Amniotic epithelial cell (primary cell): Measurements from ENCODE around the gene SLC39A13.

ENCODE experiments used
- DNase-seq: peaks from one replicate; pipeline ENCODE4 v3.0.0-alpha.2; 2010; ENCODE audit warnings: low read depth

The SLC39A13 gene

GRCh38 chr11:47430524-47430923 lies 22.1 kb downstream of the SLC39A13 start:
- no peak for DNase-seq

- DNase-seq, result no peak
Measured at GRCh38 chr11:47431356-47432083, 23.1 kb downstream of the SLC39A13 start.

- DNase-seq, result no peak
Measured at GRCh38 chr11:47433157-47433556, 24.8 kb downstream of the SLC39A13 start.

- DNase-seq, result peak; percentile 38
Measured at GRCh38 chr11:47434011-47434786, 25.8 kb downstream of the SLC39A13 start.

DNA sequence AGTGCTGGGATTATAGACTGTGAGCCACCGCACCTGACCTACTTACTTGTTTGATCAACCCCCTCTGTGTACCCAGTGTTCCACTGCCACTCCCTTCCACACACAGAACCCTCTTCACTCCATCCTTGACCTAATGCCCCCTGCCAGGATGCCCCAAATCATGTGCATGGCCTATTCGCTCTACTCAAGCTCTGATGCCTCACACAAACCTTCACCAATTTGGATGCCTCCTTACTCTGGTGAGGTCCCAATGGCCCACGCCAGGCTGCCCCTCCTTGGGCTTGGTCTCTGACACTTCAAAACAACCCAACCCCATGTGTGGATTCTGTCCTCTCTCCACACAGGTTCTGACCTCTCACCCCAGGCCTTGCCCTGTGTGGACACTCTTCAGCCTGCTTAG lies 27.3 kb downstream of the SLC39A13 start:
- DNase-seq, result no peak

DNA sequence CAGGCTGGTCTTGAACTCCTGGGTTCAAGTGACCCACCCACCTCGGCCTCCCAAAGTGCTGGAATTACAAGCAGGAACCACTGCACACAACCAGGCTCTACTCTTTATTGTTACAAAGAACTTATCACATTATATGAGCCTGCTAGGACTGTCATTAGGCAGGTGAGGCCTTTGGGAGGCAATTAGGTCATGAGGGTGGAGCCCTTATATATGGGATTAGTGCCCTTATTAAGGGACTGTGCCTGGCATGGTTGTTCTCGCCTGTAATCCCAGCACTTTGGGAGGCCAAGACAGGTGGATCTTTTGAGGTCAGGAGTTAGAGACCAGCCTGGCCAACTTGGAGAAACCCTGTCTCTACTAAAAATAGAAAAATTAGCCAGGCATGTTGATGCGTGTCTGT lies 28.3 kb downstream of the SLC39A13 start:
- DNase-seq, result no peak

DNA sequence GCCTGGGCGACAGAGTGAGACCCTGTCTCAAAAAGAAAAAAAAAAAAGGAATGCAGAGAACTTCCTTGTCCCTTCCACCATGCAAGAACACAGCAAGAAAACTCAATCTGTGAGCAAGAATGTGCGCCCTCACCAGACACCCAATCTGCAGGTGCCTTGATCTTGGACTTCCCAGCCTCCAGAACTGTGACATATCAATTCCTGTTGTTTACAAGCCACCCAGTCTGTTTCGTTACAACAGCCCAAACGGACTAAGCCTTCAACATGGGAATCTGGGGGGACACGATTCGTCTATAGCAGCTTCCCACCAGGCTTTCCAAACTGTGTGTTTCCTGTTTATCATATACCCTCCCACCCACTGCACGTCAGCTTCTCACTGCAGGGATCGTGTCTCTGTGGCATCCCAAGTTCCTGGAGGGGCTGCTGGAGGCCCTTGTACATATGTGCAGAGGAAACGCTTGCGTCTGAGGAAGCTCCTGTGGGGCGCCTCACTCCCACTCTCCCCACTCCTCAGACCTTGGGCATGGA lies 28.9 kb downstream of the SLC39A13 start:
- no peak for DNase-seq

- no peak for DNase-seq
Measured at GRCh38 chr11:47437746-47438418, 29.5 kb downstream of the SLC39A13 start.

GRCh38 chr11:47438721-47439120 lies 30.3 kb downstream of the SLC39A13 start:
- DNase-seq, result no peak

- DNase-seq, result no peak
Measured at GRCh38 chr11:47440054-47440476, 31.7 kb downstream of the SLC39A13 start.

DNA sequence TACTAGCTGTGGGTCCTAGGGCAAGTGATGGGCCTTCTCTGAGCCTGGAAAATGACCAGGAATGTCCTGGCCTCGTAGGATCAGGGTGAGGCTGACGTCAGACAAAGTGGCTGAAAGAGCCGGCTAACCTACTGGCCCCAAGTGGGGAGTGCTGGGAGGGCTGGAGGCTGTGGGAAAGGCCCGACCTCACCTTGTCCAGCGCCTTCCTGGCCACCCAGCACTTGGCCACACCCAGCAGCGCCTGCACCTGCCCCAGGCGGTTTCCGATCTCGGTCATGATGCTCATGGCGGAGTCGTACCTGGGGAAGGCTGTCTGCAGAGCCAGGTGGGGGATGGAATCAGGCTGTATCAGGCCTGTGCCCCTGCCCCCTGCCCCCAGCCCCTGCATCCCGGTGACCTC lies 33.0 kb downstream of the SLC39A13 start:
- no peak for DNase-seq

DNA sequence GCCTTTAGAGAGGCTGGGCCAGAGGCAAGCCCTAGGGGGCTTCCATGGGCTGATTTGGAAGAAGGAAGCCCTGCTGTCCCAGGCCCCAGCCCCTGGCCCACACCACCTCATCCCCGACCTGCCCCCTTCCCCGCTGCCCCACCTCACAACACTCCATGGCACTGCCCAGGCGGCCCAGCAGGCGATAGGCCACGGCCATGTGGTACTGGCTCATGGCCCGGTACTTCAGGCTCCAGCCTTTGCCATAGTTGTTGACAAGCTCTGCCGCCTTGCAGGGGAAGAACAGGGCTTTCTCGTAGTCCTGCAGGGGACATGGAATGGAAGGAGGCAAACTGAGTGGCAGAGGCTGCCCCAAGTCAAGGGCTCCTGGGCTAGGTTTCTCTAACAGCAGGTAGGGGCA lies 34.1 kb downstream of the SLC39A13 start:
- DNase-seq, result no peak

DNA sequence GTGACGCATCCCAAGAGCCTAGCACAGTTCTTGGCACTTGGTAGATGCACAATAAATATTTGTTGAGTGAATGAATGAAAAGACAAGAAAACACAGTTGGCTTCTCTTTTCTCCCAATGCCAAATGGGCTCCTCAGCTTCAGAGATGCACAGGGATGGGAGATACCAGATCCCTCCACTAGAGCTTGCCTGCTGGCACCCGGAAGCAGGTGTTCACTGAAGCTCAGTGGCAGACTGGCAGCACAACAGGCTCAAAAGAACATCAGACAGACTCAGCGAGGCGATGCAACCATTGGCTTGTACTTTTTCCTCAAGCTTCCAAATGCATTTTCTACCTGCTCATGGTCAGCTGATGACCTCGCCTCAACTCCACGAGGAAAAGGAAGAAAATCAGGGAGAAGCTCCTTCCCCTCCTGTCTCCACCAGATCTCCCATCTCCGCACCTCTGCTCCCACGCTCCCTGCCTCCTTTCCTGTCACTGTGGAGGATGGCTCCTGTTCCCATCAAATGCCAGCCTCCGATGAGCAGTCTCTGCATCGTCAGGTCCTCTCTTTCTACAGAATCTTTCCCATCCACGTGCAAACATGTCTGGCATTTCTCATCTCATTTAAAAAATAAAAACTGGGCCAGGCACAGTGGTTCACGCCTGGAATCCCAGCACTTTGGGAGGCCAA lies 34.8 kb downstream of the SLC39A13 start:
- DNase-seq, result no peak

DNA sequence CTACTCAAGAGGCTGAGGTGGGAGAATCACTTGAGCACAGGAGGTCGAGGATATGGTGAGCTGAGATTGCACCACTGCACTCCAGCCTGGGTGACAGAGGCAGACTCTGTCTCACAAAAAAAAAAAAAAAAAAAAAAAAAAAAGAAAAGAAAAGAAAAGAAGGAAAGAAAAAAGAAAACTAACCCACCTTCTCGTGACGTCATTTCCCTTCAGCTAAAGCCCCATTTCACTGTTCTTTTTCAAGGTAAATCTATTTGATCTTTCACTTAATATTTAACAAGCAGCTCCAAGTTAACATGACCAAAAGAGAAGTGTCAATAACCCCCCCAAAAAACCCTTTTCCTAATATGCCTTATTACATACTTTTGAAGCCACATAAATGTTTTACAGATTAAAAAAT lies 35.4 kb downstream of the SLC39A13 start:
- DNase-seq, result no peak

DNA sequence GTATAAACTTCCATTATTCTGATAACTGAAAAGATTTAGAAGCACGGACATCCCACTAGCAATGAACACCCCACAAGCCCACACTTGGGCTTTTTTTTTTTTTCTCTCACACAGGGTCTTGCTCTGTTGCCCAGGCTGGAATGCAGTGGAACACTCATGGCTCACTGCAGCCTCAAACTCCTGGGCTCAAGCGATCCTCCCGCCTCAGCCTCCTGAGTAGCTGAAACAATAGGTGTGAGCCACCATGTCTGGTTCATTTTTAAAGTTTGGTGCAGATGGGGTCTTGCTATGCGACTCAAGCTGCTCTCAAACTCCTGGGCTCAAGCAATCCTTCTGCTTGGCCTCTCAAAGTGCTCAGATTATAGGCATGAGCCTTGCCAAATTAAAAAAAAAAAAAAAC lies 37.5 kb downstream of the SLC39A13 start:
- no peak for DNase-seq

DNA sequence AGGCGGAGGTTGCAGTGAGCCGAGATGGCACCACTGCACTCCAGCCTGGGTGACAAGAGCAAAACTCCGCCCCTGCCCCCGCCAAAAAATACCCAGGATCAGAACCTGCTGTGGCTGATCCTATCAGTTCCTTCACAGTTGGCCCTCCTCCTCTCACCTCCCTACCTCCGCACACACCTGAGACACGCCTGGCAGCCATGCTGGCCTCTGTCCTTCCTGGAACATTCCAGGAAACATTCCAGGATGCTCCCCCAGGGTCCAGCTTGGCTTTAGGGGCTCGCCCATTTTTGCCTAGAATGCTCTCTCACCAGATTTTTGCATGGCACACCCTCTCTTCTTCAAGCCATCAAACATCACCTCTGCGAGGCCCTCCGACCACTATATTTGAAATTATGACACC lies 38.4 kb downstream of the SLC39A13 start:
- DNase-seq, result no peak

- DNase-seq, result no peak
Measured at GRCh38 chr11:47447906-47448305, 39.5 kb downstream of the SLC39A13 start.

DNA sequence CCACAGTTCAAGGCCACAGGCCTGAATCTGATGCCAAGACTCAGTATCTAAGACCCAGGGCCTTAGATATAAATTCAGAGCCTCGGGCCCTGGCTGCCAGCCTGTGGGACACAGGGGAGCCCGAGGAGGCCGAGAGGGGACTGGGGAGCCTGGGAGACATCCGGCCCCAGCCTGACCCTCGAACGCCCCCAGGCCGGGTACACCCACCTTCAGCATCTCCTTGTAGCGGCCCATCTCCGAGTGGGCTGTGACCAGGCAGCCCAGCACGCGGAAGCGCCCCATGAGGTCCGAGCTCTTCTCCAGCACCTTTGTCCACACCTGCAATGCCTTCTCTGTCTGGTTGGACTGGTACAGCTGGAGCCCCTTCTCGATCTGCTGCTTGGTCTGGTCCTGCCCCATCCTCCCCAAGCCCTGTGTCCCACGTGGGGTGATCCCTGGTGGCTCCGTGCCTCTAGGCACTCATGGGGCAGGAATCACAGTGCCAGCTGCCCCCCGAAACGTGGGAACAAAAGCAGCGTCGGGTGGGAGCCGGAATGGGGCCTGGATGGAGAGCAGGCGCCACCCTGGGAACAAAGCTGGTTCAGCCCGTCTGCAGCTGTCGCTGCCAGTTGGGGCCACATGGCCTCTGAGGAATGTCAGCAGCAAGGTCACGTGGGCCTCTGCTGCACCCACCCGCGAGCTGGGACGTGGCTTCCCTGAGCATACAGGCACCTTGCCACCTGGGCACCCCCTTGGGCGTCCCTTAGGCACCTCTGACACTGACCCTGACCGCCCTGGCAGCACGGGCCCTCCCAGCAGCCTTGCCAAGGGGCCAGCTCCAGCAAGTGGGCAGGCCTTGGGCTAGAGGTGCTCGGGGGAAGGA lies 40.4 kb downstream of the SLC39A13 start, which contains the start of gene RAPSN:
RAPSN (minus strand) TSS at position 571 of the 862 bp plus-strand sequence; CDS start at position 399, 172 bp downstream.
- no peak for DNase-seq

- no peak for DNase-seq
Measured at GRCh38 chr11:47449541-47449940, 41.2 kb downstream of the SLC39A13 start.

DNA sequence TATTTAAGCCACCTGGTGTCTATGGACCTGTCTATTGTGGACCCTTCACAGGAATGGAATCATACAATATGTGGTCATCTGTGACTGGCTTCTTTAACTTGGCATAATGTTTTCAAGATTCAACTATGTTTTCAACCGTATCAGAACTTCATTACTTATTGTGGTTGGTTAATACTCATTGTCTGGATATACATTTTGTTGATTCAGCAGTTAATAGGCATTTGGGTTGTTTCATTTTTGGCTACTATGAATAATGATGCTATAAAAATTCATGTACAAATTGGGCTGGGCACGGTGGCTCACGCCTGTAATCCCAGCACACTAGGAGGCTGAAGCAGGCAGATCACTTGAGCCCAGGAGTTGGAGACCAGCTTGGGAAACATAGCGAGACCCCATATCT lies 43.0 kb downstream of the SLC39A13 start:
- DNase-seq, result no peak

DNA sequence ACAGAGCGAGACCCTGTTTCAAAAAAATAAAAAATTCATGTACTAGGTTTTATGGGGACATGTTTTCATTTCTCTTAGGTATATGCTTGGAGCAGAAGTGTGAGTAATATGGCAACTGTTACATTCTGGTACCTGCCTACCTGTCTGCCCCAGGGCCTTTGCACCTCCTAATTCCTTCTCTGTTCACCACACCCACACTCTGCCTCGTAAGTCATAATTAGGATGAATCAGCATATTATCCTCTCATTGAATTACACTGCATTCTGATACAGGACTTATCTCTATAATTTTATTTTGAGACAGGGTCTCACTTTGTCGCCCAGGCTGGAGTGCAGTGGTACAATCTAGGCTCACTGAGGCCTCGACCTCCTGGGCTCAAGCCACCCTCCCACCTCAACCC lies 43.6 kb downstream of the SLC39A13 start:
- no peak for DNase-seq
